ENCODE results near the gene PPP3R1.
A peak's percentile ranks its signal among the peaks of the same experiment; 100 is the strongest.

The PPP3R1 gene

GRCh38 chr2:68189991-68190784 is 62.1 kb downstream of the PPP3R1 start:
- no peak for TF ChIP-seq CTCF (IDR thresholded peaks at IDR 0.05; ENCODE audit: insufficient read depth, low read depth, low read length, missing control alignments)
- no peak for DNase-seq (ENCODE audit: low read depth)

GRCh38 chr2:68188831-68189230 is 63.5 kb downstream of the PPP3R1 start:
- peak; percentile 48 for DNase-seq (ENCODE audit: low read depth)
- TF ChIP-seq CTCF (IDR thresholded peaks at IDR 0.05; ENCODE audit: insufficient read depth, low read depth, low read length, missing control alignments), result no peak
- peak overlapping the region; percentile 49 for H3K4me3 ChIP-seq (ENCODE audit: low read depth, low read length)

More at GRCh38 chr2:68189991-68190784, 62.1 kb downstream of the PPP3R1 start:
- no peak overlapping the region for H3K4me3 ChIP-seq (ENCODE audit: low read depth, low read length)

GRCh38 chr2:68187329-68187728 is 65.0 kb downstream of the PPP3R1 start:
- no peak for TF ChIP-seq CTCF (IDR thresholded peaks at IDR 0.05; ENCODE audit: insufficient read depth, low read depth, low read length, missing control alignments)
- H3K4me3 ChIP-seq (ENCODE audit: low read depth, low read length), result no peak overlapping the region
- no peak for DNase-seq (ENCODE audit: low read depth)

GRCh38 chr2:68185541-68186164 is 66.7 kb downstream of the PPP3R1 start:
- no peak overlapping the region for H3K4me3 ChIP-seq (ENCODE audit: low read depth, low read length)
- peak; percentile 74 for TF ChIP-seq CTCF (IDR thresholded peaks at IDR 0.05; ENCODE audit: insufficient read depth, low read depth, low read length, missing control alignments)
- DNase-seq (ENCODE audit: low read depth), result peak; percentile 83

GRCh38 chr2:68182902-68183301 is 69.4 kb downstream of the PPP3R1 start:
- H3K4me3 ChIP-seq (ENCODE audit: low read depth, low read length), result no peak overlapping the region
- no peak for TF ChIP-seq CTCF (IDR thresholded peaks at IDR 0.05; ENCODE audit: insufficient read depth, low read depth, low read length, missing control alignments)
- DNase-seq (ENCODE audit: low read depth), result no peak

- no peak for TF ChIP-seq CTCF (IDR thresholded peaks at IDR 0.05; ENCODE audit: insufficient read depth, low read depth, low read length, missing control alignments)
- DNase-seq (ENCODE audit: low read depth), result no peak
- no peak overlapping the region for H3K4me3 ChIP-seq (ENCODE audit: low read depth, low read length)
Observed at GRCh38 chr2:68178954-68179627, 73.2 kb downstream of the PPP3R1 start.

All from GM12865 (cell line).